ENCODE results near the gene FANK1.

DNA sequence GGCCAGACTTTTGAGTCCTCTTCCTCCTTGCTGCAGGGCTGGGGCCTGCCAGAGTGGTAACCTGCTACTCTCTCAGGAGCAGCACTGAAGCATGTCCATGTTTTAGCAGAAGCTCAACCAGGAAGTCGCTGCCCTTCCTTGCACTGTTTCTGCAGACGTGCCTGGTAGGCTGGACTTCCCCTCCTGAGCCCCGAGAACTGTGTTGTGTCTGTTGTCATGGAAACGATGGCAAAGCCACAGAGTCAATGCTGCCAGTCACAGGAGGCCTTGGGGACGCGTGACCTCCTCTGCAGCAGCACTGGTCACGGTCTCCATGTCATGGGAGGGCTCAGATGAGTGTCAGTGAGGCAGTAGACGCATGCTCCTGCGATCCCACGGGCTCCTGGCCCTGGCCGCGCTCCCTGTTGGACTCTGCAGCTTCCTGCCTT is 145.5 kb downstream of the FANK1 start:
- TF ChIP-seq POLR2AphosphoS5 (IDR thresholded peaks at IDR 0.05; ENCODE audit: low read depth, low read length) (no peak), POLR2A (IDR thresholded peaks at IDR 0.05; ENCODE audit: low read depth, low read length) (no peak; the same call in 1 of the 2 replicates), TAF1 (IDR thresholded peaks at IDR 0.05; ENCODE audit: borderline replicate concordance, low read depth, low read length) (no peak)
